Fibroblast of pulmonary artery (primary cell): ENCODE measurements around the gene SLC44A5.
"Not testable (repeated sequence)": the region's sequence is repeated elsewhere in the genome, so short reads cannot be mapped to it uniquely, and the experiment has no call there.

Source experiments
- DNase-seq: peaks from one replicate; pipeline ENCODE4 v3.0.0-alpha.2; 2010; ENCODE audit warnings: low read depth
- H3K4me3 ChIP-seq: replicated peaks from 2 replicates; pipeline ENCODE4 v1.5.1; 2011; ENCODE audit warnings: low read depth, mild to moderate bottlenecking, control low read depth, low read length, moderate library complexity
- TF ChIP-seq, protein P1 (sequence below): IDR thresholded peaks from 2 replicates; pipeline ENCODE4 v1.5.1; 2011; ENCODE audit warnings: mild to moderate bottlenecking, control low read depth, low read length, inconsistent platforms; ENCODE audit errors: missing control alignments

Gene SLC44A5

DNA sequence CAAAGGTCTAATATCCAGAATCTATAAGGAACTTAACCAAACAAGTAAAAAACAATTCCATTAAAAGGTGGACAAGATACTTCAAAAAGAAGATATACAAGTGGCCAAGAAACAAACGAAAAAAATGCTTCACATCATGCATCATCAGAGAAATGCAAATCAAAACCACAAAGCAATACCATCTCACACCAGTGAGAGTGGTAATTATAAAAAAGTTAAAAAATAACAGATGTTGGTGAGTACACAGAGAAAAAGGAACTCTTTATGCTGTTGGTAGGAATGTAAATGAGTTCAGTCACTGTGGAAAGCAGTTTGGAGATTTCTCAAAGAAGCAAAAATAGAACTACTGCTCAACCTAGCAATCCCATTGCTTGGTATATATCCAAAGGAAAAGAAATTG lies 218.6 kb downstream of the SLC44A5 start:
- no peak overlapping the region for H3K4me3 ChIP-seq
- TF ChIP-seq, protein P1, sequence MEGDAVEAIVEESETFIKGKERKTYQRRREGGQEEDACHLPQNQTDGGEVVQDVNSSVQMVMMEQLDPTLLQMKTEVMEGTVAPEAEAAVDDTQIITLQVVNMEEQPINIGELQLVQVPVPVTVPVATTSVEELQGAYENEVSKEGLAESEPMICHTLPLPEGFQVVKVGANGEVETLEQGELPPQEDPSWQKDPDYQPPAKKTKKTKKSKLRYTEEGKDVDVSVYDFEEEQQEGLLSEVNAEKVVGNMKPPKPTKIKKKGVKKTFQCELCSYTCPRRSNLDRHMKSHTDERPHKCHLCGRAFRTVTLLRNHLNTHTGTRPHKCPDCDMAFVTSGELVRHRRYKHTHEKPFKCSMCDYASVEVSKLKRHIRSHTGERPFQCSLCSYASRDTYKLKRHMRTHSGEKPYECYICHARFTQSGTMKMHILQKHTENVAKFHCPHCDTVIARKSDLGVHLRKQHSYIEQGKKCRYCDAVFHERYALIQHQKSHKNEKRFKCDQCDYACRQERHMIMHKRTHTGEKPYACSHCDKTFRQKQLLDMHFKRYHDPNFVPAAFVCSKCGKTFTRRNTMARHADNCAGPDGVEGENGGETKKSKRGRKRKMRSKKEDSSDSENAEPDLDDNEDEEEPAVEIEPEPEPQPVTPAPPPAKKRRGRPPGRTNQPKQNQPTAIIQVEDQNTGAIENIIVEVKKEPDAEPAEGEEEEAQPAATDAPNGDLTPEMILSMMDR, result no peak
- no peak for DNase-seq

DNA sequence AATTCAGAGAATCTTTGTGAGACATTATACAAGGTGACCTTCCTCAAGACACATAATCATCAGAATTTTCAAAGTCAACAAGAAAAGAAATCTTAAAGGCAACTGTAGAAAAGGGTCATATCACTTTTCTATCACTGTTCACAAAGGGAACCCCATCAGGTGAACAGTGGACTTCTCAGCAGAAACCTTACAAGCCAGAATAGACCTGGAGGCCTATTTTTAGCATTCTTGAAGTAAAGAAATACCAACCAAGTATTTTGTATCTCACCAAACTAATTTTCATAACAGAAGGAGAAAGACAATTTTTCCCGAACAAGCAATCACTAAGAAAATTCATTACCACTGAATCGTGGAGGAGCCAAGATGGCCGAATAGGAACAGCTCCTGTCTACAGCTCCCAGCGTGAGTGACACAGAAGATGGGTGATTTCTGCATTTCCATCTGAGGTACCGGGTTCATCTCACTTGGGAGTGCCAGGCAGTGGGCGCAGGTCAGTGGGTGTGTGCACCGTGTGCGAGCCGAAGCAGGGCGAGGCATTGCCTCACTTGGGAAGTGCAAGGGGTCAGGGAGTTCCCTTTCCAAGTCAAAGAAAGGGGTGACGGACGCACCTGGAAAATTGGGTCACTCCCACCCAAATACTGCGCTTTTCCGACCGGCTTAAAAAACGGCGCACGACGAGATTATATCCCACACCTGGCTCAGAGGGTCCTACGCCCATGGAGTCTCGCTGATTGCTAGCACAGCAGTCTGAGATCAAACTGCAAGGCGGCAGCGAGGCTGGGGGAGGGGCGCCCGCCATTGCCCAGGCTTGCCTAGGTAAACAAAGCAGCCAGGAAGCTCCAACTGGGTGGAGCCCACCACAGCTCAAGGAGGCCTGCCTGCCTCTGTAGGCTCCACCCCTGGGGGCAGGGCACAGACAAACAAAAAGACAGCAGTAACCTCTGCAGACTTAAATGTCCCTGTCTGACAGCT lies 235.2 kb downstream of the SLC44A5 start:
- not testable (repeated sequence) for H3K4me3 ChIP-seq, DNase-seq

DNA sequence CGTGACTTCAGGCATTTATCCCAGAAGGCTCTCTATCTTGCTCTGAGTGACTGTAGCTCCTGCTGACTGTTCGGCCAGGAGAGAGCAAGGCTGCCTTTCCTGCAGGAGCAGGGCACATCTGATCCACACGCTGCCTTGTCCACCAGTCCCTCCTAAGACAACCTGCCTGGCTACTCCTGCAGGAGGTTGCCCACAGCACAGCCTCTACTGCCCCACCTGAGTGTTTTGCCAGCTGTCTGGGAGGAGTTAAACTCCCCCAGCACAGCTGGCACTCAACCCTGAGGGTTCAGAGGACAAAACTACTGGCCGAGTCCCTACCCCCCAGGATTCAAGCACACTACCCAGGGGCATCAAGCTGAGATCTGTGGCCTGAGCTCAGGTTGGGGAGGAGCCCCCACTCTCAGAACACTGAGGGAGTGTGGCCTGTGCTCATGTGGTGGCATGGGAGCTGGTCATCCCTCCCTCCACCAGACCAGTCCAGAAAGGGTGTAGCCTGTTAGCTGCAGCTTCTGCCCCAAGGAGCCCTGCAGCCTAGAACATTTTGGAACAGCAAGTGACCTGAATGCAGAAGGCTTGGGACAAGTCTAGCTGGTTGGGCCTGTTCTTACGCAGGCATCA lies 237.3 kb downstream of the SLC44A5 start:
- TF ChIP-seq, protein P1, result no peak
- H3K4me3 ChIP-seq, result no peak overlapping the region
- no peak for DNase-seq

DNA sequence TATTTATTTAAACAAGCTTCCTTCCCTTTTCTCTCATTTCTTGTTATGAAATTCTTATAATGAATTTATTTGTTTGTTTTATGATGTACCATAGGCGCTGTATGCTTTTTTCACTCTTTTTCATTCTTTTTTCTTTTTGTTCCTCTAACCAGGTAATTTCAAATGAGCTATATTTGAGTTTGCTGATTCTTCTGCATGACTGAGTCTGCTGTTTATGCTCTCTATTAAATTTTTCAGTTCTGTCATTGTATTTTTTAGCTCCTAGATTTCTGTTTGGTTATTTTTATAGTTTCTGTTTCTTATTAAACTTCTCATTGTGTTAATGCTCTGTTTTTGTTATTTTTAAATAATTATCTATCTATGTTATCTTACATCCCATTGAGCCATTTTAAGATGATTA lies 244.3 kb downstream of the SLC44A5 start:
- TF ChIP-seq, protein P1, result no peak
- DNase-seq, result no peak
- H3K4me3 ChIP-seq, result no peak overlapping the region

DNA sequence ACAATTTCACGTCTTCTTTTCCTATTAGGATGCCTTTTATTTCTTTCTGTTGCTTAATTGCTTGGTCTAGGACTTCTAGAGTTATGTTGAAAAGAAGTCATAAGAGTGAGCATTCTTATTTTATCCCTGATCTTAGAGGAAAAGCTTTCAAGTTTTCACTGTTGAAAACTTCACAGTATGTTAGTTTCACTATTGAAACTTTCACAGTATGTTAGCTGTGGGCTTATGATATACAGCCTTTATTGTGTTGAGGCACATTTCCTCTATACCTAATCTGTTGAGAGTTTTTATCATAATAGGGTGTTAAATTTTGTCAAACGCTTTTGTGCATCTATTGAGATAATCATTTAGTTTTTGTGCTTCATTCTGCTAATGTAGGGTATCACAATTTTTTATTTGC lies 249.7 kb downstream of the SLC44A5 start:
- H3K4me3 ChIP-seq, result no peak overlapping the region
- TF ChIP-seq, protein P1, result no peak
- DNase-seq, result no peak

DNA sequence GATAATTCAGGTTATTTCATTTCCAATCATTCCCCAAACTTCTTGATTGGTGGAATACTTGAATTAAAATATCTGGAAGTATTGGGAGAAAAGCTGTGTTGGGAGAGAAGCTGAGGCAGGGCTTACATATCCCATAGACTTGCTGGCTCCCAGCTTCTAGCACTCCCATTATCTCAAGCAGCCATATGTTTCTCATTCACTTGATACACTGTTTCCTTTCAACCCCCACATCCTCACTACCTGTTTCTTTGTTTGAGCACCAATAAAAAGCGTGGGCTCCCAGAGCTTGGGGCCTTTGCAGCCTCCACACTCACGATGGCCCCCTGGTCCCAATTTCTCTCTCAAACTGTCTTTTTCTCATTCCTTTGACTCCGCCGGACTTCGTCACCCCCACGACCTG lies 256.6 kb downstream of the SLC44A5 start:
- not testable (repeated sequence) for DNase-seq, H3K4me3 ChIP-seq

DNA sequence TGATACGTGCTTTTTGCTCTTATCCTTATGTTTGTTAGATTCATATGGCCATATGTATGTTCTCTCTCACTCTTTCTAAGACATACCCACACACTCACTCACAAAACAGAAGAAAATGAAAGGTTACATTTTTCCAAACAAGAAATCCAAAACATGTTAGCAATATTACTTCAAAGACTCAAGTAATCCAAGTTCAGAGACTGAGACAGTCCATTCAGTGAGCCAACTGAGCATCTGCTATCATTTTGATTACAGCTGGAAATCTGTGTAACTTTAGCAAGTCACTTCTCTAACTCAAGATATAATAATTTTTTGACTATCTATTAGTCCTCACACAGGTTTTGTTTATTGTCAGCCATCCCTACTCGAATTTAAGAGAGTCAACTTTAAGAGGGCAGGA lies 257.9 kb downstream of the SLC44A5 start:
- TF ChIP-seq, protein P1, result no peak
- DNase-seq, result no peak
- no peak overlapping the region for H3K4me3 ChIP-seq
